GM19328 (cell line): ENCODE data around the gene MTG2.
A peak's percentile ranks its signal among the peaks of the same experiment; 100 is the strongest.
"Not testable (repeated sequence)": the region's sequence is repeated elsewhere in the genome, so short reads cannot be mapped to it uniquely, and the experiment has no call there.

Experiments used
- ATAC-seq: cut with Tn5 transposase; IDR thresholded peaks from one replicate; pipeline ENCODE4 v1.9.1; 2021; ENCODE audit warnings: mild to moderate bottlenecking, moderate library complexity; ENCODE audit not compliant: unreplicated experiment

The MTG2 gene

GRCh38 chr20:62143957-62144825 is 38.6 kb upstream of the MTG2 start:
- ATAC-seq: peak; percentile 35

GRCh38 chr20:62145688-62146018 is 37.2 kb upstream of the MTG2 start:
- no peak for ATAC-seq

GRCh38 chr20:62146019-62146755 is 36.6 kb upstream of the MTG2 start:
- no peak for ATAC-seq

- no peak for ATAC-seq
Observed at GRCh38 chr20:62147125-62147524, 35.7 kb upstream of the MTG2 start.

- ATAC-seq: no peak
Observed at GRCh38 chr20:62147528-62147927, 35.3 kb upstream of the MTG2 start.

- not testable (repeated sequence) for ATAC-seq
Observed at GRCh38 chr20:62148383-62148782, 34.4 kb upstream of the MTG2 start.

- no peak for ATAC-seq
Observed at GRCh38 chr20:62148908-62149314, 33.9 kb upstream of the MTG2 start.

- ATAC-seq: no peak
Observed at GRCh38 chr20:62149532-62150309, 33.1 kb upstream of the MTG2 start.

- no peak for ATAC-seq
Observed at GRCh38 chr20:62150310-62150575, 32.6 kb upstream of the MTG2 start.

- ATAC-seq: no peak
Observed at GRCh38 chr20:62151225-62151624, 31.6 kb upstream of the MTG2 start.

- no peak for ATAC-seq
Observed at GRCh38 chr20:62151835-62152364, 30.9 kb upstream of the MTG2 start.

GRCh38 chr20:62155428-62156253 is 27.2 kb upstream of the MTG2 start:
- no peak for ATAC-seq

- ATAC-seq: no peak
Observed at GRCh38 chr20:62156254-62156556, 26.6 kb upstream of the MTG2 start.

GRCh38 chr20:62156592-62157386 is 26.0 kb upstream of the MTG2 start:
- ATAC-seq: no peak

GRCh38 chr20:62157387-62158087 is 25.3 kb upstream of the MTG2 start:
- ATAC-seq: no peak

GRCh38 chr20:62158088-62158400 is 24.8 kb upstream of the MTG2 start:
- no peak for ATAC-seq

- no peak for ATAC-seq
Observed at GRCh38 chr20:62158541-62158940, 24.3 kb upstream of the MTG2 start.

- ATAC-seq: no peak
Observed at GRCh38 chr20:62159052-62159451, 23.8 kb upstream of the MTG2 start.

- ATAC-seq: no peak
Observed at GRCh38 chr20:62159839-62160238, 23.0 kb upstream of the MTG2 start.

GRCh38 chr20:62160253-62160652 is 22.6 kb upstream of the MTG2 start:
- no peak for ATAC-seq
